Measurements from ENCODE around the gene TSR1.

The TSR1 gene

DNA sequence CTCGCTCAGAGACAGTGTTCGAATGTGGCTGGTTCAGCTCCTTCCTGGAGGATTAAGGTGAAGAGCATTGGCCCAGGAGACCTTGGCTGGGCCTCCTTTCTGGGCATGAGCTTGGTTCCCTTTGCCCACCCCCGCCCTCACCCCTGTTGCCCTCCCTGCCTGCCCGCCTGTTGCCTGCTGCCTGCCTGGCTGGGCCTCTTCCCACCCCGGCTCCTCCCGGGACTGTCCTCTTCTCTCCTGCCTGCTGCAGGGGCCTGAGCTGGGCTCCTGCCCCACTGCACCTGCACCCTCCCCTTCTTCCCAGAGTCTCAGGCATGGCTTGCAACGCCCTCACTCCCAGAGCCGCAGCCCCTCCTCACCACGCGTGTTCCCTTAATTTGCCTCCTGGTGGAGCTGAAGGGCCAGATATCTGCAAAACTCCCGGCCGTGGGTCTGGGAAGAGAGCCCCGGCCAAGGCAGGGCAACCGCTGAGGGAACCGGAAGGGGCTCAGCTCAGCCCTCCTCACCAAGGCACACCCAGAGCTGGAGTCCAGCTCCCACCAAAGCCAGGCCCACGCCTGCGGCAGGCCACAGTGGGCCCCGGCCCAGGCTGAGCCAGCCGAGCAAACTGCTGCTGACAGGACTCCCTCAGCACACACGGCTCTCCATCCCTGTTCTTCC is 33.4 kb upstream of the TSR1 start:
- no peak for DNase-seq

DNA sequence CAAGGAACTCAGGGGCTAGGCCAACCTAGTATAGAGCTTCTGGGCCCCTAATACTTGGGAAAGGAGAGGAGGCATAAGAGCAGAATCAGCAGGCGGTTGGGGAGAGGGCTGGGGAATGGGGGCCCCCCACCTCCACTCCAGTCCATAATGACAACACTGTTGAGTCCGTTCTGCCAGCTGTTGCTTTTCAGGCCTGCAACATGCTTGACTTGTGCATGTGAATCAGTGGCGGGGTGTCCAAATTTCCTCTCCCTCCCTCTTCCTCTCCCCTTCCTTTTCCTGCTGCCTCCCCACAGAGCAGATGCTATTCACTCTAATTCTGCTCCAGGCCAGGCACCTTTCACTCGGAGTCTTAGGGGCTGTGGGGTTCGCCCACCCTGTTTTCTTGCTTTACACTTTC is 32.8 kb upstream of the TSR1 start:
- DNase-seq, result no peak

DNA sequence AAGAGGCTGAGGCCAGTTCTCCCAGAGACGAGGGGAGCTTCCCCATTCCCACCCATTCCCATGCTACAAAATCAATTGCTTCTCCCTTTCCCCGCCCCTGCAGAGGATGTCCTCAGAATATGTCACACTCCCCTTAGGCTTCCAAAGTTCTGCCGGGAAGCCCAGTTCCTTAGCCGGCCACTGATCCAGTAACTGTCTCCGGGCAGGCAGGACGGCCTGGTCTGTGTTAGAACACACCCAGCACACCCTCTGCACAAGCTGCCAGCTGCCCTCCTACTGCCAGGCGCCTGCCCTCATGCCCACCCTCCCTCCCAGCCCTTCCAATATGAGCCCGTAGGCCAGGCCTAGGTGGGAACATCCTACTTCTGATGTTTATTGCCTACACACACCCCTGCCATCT is 32.1 kb upstream of the TSR1 start:
- DNase-seq, result no peak

DNA sequence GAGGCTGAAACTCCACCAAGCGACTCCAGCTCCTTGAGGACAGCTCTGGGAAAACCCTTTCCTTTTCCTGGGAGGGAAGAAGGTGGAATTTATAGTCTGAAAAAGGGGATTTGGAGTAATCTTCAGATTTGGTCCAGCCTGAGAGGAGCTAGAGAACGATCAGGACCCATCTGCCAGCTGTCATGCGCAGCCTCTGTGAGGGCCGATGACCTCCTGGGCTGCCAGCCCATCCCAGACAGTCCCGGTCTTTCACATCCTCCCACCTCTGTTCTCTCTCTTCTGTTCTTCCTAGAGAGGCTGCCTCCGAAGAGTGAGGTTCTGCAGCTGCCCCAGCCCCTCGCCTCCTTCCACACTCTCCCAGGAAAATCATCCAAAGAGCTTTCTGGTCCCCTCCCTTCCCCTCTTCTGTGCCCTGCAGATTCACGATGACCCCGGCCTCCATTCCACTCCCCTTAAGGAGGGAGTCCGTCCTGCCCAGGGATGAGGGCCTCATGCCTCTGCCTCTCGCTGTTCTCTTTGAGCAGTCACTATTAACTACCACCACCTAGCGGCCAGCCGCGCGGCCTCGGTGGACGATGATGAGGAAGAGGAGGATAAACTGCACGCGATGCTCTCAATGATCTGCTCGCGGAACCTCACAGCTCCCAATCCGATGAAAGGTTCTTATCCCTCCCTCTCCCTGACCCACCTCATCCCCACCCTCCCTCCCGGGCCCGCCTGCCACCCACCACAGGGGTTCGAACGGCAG is 30.7 kb upstream of the TSR1 start:
- DNase-seq, result no peak

DNA sequence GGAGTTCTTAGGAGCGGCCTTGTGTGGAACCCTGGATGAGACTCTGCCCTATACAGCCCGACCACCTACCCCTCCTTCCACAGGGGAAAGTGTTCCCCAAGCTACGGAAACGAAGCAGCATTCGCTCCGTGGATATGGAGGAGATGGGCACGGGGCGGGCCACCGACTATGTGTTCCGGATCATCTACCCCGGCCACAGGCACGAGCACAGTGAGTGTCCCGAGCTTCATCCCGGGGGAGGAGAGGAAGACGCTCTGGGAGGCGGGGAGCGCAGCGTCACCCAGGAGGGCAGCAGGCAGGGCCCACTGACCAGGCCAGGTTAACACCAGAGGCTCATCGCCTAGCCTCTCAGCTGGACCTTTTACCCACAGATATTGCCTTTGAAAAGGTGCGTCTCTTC is 28.9 kb upstream of the TSR1 start:
- no peak for DNase-seq

DNA sequence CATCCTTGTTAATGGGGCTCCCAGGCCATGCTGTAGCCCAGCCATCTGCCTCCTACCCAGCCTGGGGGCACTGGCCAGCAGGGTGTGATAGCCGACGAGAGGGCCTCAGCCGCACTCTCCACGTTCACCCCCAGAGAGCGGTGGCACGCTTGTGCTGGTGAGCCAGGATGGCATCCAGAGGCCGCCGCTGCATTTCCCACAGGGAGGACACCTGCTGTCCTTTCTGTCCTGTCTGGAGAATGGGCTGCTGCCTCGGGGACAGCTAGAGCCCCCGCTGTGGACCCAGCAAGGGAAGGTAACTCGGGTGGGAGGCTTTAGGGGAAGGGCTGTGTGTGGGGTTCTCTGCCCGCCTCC is 28.5 kb upstream of the TSR1 start:
- DNase-seq, result no peak

DNA sequence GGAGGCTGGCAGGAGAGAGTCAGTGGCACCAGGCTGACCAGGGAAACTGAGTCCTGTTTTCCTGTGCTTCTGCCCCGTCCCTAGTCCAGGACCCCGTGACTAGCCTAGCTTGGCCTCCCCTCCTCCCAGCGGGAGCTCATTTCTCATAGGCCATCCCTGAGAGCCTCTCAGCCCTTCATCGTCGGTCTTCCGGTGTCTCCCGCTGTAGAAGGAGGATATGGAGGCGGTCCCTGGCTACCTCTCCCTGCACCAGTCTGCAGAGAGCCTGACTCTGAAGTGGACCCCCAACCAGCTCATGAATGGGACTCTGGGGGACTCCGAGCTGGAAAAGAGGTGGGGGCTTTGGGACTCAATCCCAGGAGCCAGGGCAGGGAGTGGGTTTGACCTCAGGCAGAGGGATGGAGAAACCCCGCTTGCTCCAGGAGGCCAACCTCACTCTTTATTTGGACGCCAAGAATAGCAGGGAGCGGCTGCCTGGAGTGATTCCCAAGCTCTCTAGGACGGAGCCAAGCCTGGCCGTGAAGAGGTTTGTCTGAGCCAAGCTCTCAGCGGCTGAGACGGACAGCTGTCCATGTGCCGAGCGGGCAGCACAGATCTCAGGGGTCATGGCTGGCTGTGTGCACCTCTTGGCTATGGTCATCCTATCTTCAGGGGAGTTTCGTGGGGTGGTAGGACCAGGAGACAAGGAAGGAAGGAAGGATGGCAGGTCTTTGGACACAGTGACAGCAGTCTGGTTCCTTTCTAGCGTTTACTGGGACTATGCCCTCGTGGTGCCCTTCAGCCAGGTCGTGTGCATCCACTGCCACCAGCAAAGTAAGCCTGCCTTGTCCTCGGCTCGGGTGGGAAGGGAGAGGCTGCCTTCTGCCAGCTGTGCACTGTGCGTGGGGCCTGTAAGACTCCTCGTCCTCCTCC is 27.9 kb upstream of the TSR1 start:
- no peak for DNase-seq

DNA sequence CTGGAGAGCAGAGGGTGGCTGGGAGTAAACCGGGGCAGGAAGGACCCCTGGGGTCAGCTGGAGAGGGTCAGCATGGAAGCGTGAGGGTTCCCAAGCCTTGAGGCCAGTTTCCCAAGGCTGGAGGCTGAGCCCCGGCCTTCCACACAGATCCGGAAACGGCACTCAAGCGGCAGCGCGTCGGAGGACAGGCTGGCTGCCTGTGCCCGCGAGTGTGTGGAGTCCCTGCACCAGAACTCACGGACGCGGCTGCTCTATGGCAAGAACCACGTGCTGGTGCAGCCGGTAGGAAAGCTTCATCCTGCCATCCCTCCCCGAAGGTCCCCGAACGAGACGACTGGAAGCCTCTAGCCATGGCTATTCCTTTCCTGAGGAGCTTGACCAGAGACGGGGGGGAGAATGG is 27.1 kb upstream of the TSR1 start:
- no peak for DNase-seq

DNA sequence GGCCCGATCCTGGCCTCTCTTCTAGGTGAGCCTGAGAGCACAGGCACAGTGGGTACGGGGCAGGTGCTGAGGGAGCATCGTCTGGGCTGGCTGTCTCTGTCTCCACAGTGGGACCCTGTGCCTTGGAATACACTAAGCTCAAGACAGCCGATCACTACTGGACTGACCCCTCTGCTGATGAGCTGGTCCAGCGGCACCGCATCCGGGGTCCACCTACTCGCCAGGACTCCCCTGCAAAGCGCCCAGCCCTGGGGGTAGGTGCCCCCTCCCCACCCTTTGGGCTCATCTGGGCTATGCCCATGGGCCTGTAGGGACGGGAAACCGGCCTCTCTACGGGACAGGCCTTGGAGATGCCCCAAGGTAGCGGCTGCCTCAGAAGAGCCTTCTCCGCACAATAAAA is 26.6 kb upstream of the TSR1 start:
- DNase-seq, result no peak

DNA sequence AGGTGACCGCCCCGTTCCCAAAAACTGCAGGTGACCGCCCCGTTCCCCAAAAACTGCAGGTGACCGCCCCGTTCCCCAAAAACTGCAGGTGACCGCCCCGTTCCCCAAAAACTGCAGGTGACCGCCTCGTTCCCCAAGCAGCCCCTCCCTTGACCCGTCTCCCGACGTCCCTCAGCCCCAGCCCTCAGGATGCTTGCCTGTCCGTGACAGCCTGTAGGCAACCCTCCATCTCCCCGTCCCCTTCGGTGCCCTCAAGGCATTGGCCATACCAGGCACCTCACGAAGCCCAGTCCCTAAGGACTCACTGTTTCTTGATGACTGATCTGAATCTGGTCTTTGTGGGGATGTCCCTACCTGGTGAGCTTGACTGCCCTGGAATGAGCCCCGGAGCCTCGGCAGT is 26.2 kb upstream of the TSR1 start:
- DNase-seq, result no peak

DNA sequence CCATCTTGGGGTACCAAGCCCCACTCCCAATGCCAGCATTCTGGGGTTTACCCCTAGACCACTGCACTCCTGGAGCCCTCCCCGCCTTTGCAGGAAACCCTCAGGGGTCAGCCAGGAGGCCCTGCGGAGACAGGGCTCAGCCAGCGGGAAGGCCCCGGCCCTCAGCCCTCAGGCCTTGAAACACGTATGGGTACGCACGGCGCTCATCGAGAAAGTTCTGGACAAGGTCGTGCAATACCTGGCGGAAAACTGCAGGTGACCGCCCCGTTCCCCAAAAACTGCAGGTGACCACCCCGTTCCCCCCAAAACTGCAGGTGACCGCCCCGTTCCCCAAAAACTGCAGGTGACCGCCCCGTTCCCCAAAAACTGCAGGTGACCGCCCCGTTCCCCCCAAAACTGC is 25.8 kb upstream of the TSR1 start:
- DNase-seq, result no peak

DNA sequence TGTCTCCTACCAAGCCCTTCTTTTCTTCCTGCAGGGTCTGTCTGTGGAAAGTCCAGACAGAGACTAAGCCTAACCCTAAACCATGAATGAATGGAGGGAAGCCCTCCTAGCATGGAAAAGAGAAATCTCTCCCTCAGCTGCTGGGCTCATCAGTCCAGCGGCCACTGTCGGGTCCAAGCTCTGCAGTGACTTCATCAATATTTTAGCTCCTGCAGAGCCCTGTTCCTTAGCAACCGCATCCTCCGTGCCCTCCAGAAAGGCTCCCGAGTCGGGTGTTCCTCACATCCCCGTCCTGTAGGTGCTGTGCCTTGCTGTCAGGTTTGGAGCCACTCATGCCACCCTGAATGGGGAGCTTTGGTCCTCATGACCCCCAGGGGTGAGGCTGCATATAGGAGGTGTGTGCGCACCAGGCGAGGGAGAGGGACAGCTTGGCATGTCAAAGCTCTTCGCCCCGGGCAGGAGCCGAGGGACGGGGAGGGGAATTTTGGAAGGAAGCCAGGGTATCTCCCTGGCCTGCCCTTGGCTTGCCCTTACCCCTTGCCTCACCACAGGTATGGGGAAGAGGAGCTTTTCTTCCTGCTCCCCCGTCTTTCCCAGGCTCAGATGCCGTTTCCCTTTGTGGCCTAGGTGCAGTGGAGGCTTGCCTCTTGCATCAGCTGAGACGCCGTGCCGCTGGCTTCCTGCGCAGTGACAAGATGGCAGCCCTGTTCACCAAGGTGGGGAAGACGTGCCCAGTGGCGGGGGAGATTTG is 24.9 kb upstream of the TSR1 start:
- no peak for DNase-seq

DNA sequence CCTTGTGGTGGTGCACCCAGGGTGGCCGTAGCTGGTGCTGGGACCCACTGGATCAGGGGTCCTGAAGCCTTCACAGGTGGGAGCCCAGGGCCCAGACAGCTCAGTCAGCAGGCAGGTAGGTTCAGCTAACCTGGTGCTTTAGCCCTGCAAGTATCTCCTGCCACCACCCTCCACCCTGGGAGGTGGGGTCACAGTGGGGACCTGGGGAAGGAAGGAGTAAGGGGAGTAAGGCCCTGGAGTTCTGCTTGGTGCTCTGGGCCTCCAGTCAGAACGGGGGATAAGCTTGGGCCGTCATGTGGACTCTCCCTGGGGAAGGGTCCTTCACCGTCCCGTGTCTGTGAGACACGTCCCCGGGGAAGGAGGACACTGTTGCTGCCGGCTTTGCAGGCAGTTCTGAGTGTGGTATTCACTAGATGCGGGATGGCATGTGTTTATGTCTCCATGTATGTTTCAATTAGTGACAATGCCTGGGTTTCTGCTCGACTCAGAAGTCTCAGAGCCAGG is 21.7 kb upstream of the TSR1 start:
- no peak for DNase-seq

DNA sequence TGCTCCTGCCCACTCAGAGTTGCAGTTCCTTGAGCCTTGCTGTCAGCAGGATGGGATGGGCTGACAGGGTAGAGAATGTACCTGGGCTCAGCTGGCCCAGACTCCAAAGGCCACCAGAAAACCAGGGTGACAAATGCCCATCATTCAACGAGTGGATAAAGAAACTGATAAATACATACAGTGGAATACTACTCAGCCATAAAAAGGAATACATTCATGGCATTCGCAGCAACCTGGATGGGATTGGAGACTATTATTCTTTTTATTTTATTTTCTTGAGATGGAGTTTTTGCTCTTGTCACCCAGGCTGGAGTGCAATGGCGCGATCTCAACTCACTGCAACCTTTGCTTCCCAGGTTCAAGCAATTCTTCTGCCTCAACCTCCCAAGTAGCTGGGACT is 21.0 kb upstream of the TSR1 start:
- no peak for DNase-seq

DNA sequence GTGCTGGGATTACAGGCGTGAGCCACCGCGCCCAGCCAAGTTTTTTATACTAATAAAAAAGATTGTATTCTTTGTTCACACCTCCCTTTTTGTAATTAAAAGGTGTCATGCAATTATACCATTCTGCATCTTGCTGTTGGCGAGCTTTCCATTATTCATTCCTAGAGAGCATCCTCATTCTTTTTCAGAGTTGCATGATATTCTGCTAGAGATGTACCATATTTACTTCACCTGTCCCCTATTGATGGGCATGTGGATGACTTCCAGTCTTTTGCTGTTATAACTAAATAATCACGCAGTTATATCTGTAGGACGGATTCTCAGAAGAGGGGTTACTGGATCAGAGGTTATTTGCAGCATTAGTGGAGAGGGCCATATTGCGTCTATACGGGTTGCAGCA is 18.1 kb upstream of the TSR1 start:
- DNase-seq, result no peak

DNA sequence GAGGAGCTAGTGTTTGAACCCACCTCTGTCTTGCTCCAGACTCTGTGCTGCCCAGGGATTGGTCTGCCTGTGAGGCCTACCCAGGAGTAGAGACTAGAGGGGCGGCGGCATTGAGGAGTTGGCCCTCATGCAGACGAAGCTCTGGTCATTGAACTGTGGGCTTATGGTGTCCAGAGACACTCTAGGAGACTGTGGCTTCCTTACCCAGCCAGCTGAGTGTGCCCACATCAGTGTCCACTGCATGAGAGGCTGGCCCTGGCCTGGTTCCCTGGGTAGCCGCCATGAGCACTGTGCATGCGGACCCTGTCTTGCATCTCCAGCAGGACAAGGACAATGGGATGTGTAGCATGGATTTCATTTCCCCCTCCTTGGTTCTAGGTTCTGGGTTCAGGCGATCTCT is 15.0 kb upstream of the TSR1 start:
- DNase-seq, result no peak

DNA sequence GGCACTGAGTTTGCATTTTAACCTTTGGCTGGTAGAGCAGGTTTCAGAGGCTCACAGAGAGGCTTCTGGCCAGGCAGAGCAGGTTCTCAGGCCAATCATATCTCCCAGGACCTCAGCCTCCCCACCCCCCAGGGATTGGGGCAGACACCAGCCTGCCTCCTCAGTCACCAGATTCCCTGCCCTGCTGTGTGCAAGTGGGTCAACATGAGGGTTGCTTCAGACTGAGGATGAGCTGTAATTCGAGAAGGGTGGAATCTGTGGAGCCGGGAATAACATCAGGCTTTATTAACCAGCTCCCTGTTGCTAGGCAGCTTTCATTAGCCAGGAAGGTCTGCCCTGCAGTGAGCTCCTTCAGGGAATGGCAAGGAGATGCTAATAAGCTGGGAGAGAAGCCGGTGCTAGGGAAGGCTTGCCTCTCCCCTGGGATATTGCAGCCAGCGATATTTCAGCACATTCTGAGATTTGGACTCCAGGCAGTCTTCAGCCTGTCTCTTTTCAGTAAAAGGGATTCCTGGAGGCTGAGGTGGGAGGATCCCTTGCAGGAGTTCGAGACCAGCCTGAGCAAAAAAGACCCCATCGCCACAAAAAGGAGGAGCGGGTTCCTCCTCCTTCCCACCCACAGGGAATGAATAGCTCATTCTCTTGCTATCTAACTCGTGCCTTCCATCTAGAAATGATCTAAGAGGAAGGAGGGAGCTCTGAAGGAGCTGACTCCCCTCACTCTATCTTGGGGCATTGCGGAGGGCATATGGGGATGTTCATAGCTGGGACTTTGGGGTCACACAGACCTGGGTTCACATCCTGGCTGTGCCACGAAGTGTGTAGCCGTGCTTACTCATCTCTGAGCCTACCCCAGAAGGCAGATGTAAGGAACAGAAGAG is 11.8 kb upstream of the TSR1 start:
- peak; percentile 50 for DNase-seq

DNA sequence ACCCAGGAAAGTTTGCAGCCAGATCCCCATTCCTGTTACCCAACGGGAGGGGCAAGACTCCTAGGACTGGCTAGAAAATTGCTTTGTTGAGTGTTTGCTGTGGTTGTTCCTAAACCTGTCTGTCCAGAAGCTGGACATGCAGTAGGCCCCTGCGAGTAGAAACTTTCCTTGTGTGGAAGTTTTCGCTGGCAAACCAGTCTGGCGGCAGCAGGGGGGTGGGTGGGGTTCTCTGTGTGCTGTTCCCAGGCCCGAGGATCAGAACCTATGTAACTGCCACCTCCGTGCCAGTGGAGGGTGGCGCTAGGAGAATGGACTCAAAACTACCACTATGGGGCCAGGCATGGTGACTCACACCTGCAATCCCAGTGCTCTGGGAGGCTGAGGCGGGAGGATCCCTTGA is 10.2 kb upstream of the TSR1 start:
- no peak for DNase-seq

DNA sequence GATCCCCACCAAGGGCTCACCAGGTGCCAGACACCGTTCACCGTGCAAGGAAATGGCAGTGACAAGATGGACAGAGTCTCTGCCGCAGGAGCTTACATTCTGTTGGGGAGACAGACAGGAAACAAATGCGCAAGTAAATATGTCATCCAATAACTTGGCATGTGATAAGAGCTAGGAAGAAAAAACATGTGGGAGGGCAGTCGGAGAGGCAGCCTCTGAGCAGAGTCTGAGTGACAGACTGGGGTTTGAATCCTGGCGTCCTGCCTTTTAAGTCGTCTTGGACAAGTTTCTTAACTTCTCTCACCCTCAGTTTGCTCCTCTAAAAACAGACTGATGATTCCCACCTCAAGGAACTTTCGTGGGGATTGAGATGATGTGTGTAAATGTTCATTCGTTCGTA is 8.3 kb upstream of the TSR1 start:
- no peak for DNase-seq

DNA sequence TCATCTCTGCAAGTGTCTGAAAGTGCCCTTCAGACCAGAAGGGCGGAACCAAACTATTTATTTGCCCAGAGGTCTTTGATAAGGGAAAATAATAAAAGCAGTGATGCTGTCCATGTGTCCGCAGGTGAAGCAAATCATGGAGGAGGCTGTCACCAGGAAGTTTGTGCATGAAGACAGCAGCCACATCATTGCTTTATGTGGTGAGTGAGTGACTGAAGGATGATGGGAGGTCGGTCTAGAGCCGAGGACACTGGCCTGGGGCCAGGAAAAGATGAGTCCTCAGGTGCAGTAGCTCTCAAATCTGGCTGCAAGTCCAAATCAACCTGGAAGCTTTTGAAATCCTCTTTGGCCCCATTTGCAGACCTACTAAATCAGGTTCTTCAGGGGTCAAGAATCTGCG is 7.2 kb upstream of the TSR1 start:
- no peak for DNase-seq

DNA sequence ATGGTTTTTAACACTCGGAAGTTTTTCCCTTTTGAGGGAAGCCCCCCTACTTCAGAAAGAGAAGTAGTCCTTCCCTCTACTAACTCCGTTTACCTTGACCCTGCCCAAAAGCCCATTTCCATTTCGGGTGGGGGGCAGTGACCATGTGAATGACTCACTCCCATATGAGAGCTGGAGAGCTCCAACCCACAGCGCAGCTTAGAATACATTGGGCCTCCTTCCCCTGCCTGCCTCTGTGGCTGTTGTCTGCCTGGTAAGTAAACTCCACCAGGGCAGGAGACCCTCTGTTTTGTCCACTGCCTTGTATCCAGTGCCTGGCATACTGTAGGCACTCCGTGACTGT is 2.0 kb upstream of the TSR1 start:
- no peak for DNase-seq

All from right kidney (tissue), 1 donor.